Kasumi-1 (cell line): ENCODE data around the gene RPS6KC1.
"Not testable (repeated sequence)": the region's sequence is repeated elsewhere in the genome, so short reads cannot be mapped to it uniquely, and the experiment has no call there.

Experiments used
- DNase-seq, 2 experiments: peaks; one replicate each; lab custom pipeline; 2025; lab: John Stamatoyannopoulos, UW

Gene RPS6KC1

GRCh38 chr1:213051127-213051880 is at the start of gene RPS6KC1:
Gene RPS6KC1, plus strand, starts transcription at chr1:213051241. Its CDS starts 164 bp downstream, at chr1:213051405.
- peak; percentile 81 to 88 for DNase-seq

- no peak for DNase-seq
Measured at GRCh38 chr1:213003256-213003655, 47.8 kb upstream of the RPS6KC1 start.

- peak in 1 of 2 experiments; percentile 8 for DNase-seq
Measured at GRCh38 chr1:213008564-213008963, 42.5 kb upstream of the RPS6KC1 start.

GRCh38 chr1:213014642-213015041 is 36.4 kb upstream of the RPS6KC1 start:
- peak in 1 of 2 experiments; percentile 37 for DNase-seq

GRCh38 chr1:213015099-213016050 is 35.7 kb upstream of the RPS6KC1 start, which contains the start of gene ANGEL2:
Gene ANGEL2, minus strand, starts transcription at chr1:213015867. Its CDS starts 196 bp downstream, at chr1:213015671.
- peak; percentile 96 to 98 for DNase-seq

- DNase-seq, result no peak
Measured at GRCh38 chr1:213017447-213018273, 33.4 kb upstream of the RPS6KC1 start.

GRCh38 chr1:213019450-213019849 is 31.6 kb upstream of the RPS6KC1 start:
- no peak for DNase-seq

GRCh38 chr1:213020016-213020415 is 31.0 kb upstream of the RPS6KC1 start:
- DNase-seq, result no peak

- DNase-seq, result not testable (repeated sequence)
Measured at GRCh38 chr1:213027024-213027423, 24.0 kb upstream of the RPS6KC1 start.

GRCh38 chr1:213032651-213033050 is 18.4 kb upstream of the RPS6KC1 start:
- no peak for DNase-seq

- DNase-seq, result no peak
Measured at GRCh38 chr1:213034713-213035112, 16.3 kb upstream of the RPS6KC1 start.

- no peak for DNase-seq
Measured at GRCh38 chr1:213035573-213035972, 15.5 kb upstream of the RPS6KC1 start.

GRCh38 chr1:213041443-213041842 is 9.6 kb upstream of the RPS6KC1 start:
- no peak for DNase-seq

- DNase-seq, result not testable (repeated sequence)
Measured at GRCh38 chr1:213045321-213046226, 5.5 kb upstream of the RPS6KC1 start.

- DNase-seq, result no peak
Measured at GRCh38 chr1:213049232-213049631, 1.8 kb upstream of the RPS6KC1 start.

GRCh38 chr1:213050745-213051126 is 305 bp upstream of the RPS6KC1 start:
- no peak for DNase-seq

- DNase-seq, result no peak
Measured at GRCh38 chr1:213051881-213052202, 801 bp downstream of the RPS6KC1 start.

- no peak for DNase-seq
Measured at GRCh38 chr1:213053455-213053854, 2.4 kb downstream of the RPS6KC1 start.

- DNase-seq, result no peak
Measured at GRCh38 chr1:213054142-213054541, 3.1 kb downstream of the RPS6KC1 start.

- peak; percentile 19 to 44 for DNase-seq
Measured at GRCh38 chr1:213054733-213055591, 3.9 kb downstream of the RPS6KC1 start.
